Measurements from ENCODE around the gene ZMYND15.

DNA sequence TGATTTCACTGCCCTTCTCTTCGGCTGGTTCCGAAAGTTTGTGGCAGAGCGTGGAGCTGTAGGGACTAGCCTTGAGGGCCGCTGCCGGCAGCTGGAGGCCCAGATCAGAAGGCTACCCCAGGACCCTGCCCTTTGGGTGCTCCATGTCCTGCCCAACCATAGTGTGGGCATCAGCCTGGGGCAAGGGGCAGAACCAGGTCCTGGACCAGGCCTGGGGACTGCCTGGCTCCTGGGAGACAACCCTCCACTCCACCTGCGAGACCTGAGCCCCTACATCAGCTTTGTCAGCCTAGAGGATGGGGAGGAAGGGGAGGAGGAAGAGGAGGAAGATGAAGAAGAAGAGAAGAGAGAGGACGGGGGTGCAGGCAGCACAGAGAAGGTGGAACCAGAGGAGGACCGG lies 951 bp downstream of the ZMYND15 start:
- TF ChIP-seq, protein P1, sequence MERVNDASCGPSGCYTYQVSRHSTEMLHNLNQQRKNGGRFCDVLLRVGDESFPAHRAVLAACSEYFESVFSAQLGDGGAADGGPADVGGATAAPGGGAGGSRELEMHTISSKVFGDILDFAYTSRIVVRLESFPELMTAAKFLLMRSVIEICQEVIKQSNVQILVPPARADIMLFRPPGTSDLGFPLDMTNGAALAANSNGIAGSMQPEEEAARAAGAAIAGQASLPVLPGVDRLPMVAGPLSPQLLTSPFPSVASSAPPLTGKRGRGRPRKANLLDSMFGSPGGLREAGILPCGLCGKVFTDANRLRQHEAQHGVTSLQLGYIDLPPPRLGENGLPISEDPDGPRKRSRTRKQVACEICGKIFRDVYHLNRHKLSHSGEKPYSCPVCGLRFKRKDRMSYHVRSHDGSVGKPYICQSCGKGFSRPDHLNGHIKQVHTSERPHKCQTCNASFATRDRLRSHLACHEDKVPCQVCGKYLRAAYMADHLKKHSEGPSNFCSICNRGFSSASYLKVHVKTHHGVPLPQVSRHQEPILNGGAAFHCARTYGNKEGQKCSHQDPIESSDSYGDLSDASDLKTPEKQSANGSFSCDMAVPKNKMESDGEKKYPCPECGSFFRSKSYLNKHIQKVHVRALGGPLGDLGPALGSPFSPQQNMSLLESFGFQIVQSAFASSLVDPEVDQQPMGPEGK (CRISPR knock-in tag; IDR thresholded peaks at IDR 0.05; ENCODE audit: borderline replicate concordance), result no peak
- TF ChIP-seq ESRRG (CRISPR knock-in tag; IDR thresholded peaks at IDR 0.05), result no peak
- TF ChIP-seq PPARA (CRISPR knock-in tag; IDR thresholded peaks at IDR 0.05; ENCODE audit: borderline replicate concordance), result no peak
- TF ChIP-seq TCF4 (CRISPR knock-in tag; IDR thresholded peaks at IDR 0.05; ENCODE audit: borderline replicate concordance), result no peak
- TF ChIP-seq ZNF70 (CRISPR knock-in tag; IDR thresholded peaks at IDR 0.05), result no peak
- TF ChIP-seq ISL1 (CRISPR knock-in tag; IDR thresholded peaks at IDR 0.05), result no peak
- no peak for TF ChIP-seq SNAI2 (CRISPR knock-in tag; IDR thresholded peaks at IDR 0.05)
- TF ChIP-seq RARB (CRISPR knock-in tag; IDR thresholded peaks at IDR 0.05), result no peak
- TF ChIP-seq, protein P2, sequence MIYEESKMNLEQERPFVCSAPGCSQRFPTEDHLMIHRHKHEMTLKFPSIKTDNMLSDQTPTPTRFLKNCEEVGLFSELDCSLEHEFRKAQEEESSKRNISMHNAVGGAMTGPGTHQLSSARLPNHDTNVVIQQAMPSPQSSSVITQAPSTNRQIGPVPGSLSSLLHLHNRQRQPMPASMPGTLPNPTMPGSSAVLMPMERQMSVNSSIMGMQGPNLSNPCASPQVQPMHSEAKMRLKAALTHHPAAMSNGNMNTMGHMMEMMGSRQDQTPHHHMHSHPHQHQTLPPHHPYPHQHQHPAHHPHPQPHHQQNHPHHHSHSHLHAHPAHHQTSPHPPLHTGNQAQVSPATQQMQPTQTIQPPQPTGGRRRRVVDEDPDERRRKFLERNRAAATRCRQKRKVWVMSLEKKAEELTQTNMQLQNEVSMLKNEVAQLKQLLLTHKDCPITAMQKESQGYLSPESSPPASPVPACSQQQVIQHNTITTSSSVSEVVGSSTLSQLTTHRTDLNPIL (CRISPR knock-in tag; IDR thresholded peaks at IDR 0.05; ENCODE audit: low read depth), result no peak
- TF ChIP-seq ZFP30 (CRISPR knock-in tag; IDR thresholded peaks at IDR 0.05), result no peak
- no peak for TF ChIP-seq ARNTL (CRISPR knock-in tag; IDR thresholded peaks at IDR 0.05; ENCODE audit: borderline replicate concordance, low read depth)
- no peak for TF ChIP-seq OSR1 (CRISPR knock-in tag; IDR thresholded peaks at IDR 0.05)
- TF ChIP-seq, protein P3, sequence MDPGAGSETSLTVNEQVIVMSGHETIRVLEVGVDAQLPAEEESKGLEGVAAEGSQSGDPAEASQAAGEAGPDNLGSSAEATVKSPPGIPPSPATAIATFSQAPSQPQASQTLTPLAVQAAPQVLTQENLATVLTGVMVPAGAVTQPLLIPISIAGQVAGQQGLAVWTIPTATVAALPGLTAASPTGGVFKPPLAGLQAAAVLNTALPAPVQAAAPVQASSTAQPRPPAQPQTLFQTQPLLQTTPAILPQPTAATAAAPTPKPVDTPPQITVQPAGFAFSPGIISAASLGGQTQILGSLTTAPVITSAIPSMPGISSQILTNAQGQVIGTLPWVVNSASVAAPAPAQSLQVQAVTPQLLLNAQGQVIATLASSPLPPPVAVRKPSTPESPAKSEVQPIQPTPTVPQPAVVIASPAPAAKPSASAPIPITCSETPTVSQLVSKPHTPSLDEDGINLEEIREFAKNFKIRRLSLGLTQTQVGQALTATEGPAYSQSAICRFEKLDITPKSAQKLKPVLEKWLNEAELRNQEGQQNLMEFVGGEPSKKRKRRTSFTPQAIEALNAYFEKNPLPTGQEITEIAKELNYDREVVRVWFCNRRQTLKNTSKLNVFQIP (CRISPR knock-in tag; IDR thresholded peaks at IDR 0.05; ENCODE audit: borderline replicate concordance, low read depth), result no peak
- no peak for TF ChIP-seq ZFP3 (CRISPR knock-in tag; IDR thresholded peaks at IDR 0.05)

All from SK-N-SH treated with all-trans-retinoic acid at 6 μM for 48 hours (cell line).